CD4-positive, alpha-beta memory T cell (primary cell): ENCODE data around the gene VPS13D. TPM values are rescaled to one million over a fixed set of nuclear protein-coding genes. Genes with fewer than 3 reads are reported as not detected.

Experiments
- CTCF ChIA-PET: fragments of 350-600 bp; sonication (Branson Sonifier 250); formaldehyde crosslinking; loops from one replicate; lab custom pipeline; 2021; ENCODE audit warnings: inconsistent platforms; ENCODE audit not compliant: partially characterized antibody; lab: Charles Lee
- POLR2A ChIA-PET: fragments of 350-600 bp; sonication (Branson Sonifier 250); formaldehyde crosslinking; loops from one replicate; lab custom pipeline; 2021; ENCODE audit not compliant: partially characterized antibody; lab: Charles Lee
- DNase-seq, 5 donors: peaks; one replicate each; pipeline versions ENCODE4 v3.0.0 to v3.0.0-alpha.2; 2020 to 2022; ENCODE audit warnings: mixed read lengths in 1 of 5
- H3K27ac ChIP-seq: one replicate; pipeline ENCODE4 v1.7.0; 2013; ENCODE audit warnings: low read depth, low read length
- H3K27me3 ChIP-seq: 2 replicates; pipeline ENCODE4 v1.7.0; 2013; ENCODE audit warnings: mild to moderate bottlenecking, low read length, moderate library complexity; ENCODE audit not compliant: insufficient read depth
- H3K36me3 ChIP-seq: 2 replicates; pipeline ENCODE4 v1.7.0; 2013; ENCODE audit warnings: mild to moderate bottlenecking, low read length, moderate library complexity; ENCODE audit not compliant: insufficient read depth
- H3K4me1 ChIP-seq: 2 replicates; pipeline ENCODE4 v1.7.0; 2013; ENCODE audit warnings: mild to moderate bottlenecking, low read length, moderate library complexity; ENCODE audit not compliant: insufficient read depth
- H3K4me3 ChIP-seq, 2 donors: one replicate each; pipeline ENCODE4 v1.7.0; 2013; ENCODE audit warnings: low read length in 2 of 2, mild to moderate bottlenecking in 1 of 2
- H3K9me3 ChIP-seq, 2 donors: one replicate each; pipeline ENCODE4 v1.7.0; 2013; ENCODE audit warnings: low read length in 2 of 2, control low read depth in 1 of 2; ENCODE audit not compliant: control insufficient read depth in 1 of 2
- H3K27ac Mint-ChIP-seq, 7 donors: one replicate each; pipeline ENCODE4 v1.8.0; 2020 to 2021; ENCODE audit warnings: mixed read lengths in 7 of 7, mild to moderate bottlenecking in 6 of 7, inconsistent platforms in 3 of 7, moderate library complexity in 3 of 7
- H3K27me3 Mint-ChIP-seq, 2 donors: one replicate each; pipeline ENCODE4 v1.8.0; 2020 to 2021; ENCODE audit warnings: mixed read lengths in 2 of 2
- H3K36me3 Mint-ChIP-seq, 2 donors: one replicate each; pipeline ENCODE4 v1.8.0; 2020 to 2021; ENCODE audit warnings: mixed read lengths in 2 of 2, inconsistent platforms in 1 of 2, mild to moderate bottlenecking in 1 of 2
- H3K4me1 Mint-ChIP-seq, 4 donors: one replicate each; pipeline ENCODE4 v1.8.0; 2020 to 2021; ENCODE audit warnings: mixed read lengths in 4 of 4, mild to moderate bottlenecking in 1 of 4
- H3K4me3 Mint-ChIP-seq, 8 donors: one replicate each; pipeline ENCODE4 v1.8.0; 2020 to 2021; ENCODE audit warnings: mixed read lengths in 8 of 8, mild to moderate bottlenecking in 7 of 8, moderate library complexity in 6 of 8, inconsistent platforms in 3 of 8
- H3K9me3 Mint-ChIP-seq, 8 donors: one replicate each; pipeline ENCODE4 v1.8.0; 2020 to 2021; ENCODE audit warnings: mixed read lengths in 8 of 8, mild to moderate bottlenecking in 5 of 8, inconsistent platforms in 3 of 8, moderate library complexity in 1 of 8
- intact Hi-C: fragments of 100-400 bp; cut with micrococcal nuclease; formaldehyde crosslinking; loops from one replicate; pipeline ENCODE4 v1.15.1; 2023
- polyA plus RNA-seq, 2 donors: library from polyadenylated mRNA; unstranded; fragments of 300-500 nt; fragmentation: Illumina TruSeq; gene quantifications; one replicate each; pipeline ENCODE4 v1.2.3, GENCODE V29; 2021
- total RNA-seq, 2 experiments: library from RNA; stranded (reverse); gene quantifications; one replicate each; pipeline ENCODE4 v1.2.3, GENCODE V29; 2021

The VPS13D gene
- total and polyA plus RNA-seq, 4 experiments from 2014 or later = 10.2 to 96.3 (median 52.5) TPM

GRCh38 chr1:12477936-12478611 lies 248.2 kb downstream of the VPS13D start:
- H3K9me3 Mint-ChIP-seq = no peaks in the 10 kb centered on the region
- CTCF ChIA-PET = interaction anchor here (1.4 to 2.1 kb wide), 2 partner anchors 43 to 143 kb away, joined by 4 to 8 read pairs; no protein-coding TSS in a partner anchor
- peaks cover 69 to 92% (median 81%) of the 10 kb centered on the region in 4 donors for H3K4me1 Mint-ChIP-seq
- H3K36me3 Mint-ChIP-seq = peaks cover 3 to 7% of the 10 kb centered on the region in 2 donors
- Histone ChIP-seq H3K36me3 (no peaks in the 10 kb centered on the region), H3K9me3 (no peaks in the 10 kb centered on the region), H3K4me1 (peaks cover 93% of the 10 kb centered on the region), H3K4me3 (peak overlapping the region in 1 of 2 donors; percentile 9), H3K27me3 (no peaks in the 10 kb centered on the region), H3K27ac (peak overlapping the region; percentile 38)
- peak in 3 of 5 donors; percentile 9 to 53 (median 22) for DNase-seq
- H3K4me3 Mint-ChIP-seq = peak overlapping the region in 7 of 8 donors; percentile 59 to 84 (median 78)
- H3K27me3 Mint-ChIP-seq = no peaks in the 10 kb centered on the region
- intact Hi-C loops = loop anchor here (2.0 kb wide), 1 partner anchor 33 kb away; no protein-coding TSS in a partner anchor
- peak overlapping the region; percentile 89 to 94 (median 92) for H3K27ac Mint-ChIP-seq
- POLR2A ChIA-PET = interaction anchor here (0.7 to 7.8 kb wide), 10 partner anchors 12 to 163 kb away, joined by 3 to 66 read pairs (median 5); no protein-coding TSS in a partner anchor

- peak overlapping the region in 7 of 8 donors; percentile 59 to 84 (median 78) for H3K4me3 Mint-ChIP-seq
- intact Hi-C loops = loop anchor here (2.0 kb wide), 1 partner anchor 32 kb away; no protein-coding TSS in a partner anchor
- Histone ChIP-seq H3K27me3 (no peaks in the 10 kb centered on the region), H3K9me3 (no peaks in the 10 kb centered on the region), H3K36me3 (no peaks in the 10 kb centered on the region), H3K4me1 (peaks cover 87% of the 10 kb centered on the region), H3K4me3 (peak overlapping the region in 1 of 2 donors; percentile 9), H3K27ac (peak overlapping the region; percentile 38)
- no peaks in the 10 kb centered on the region for H3K27me3 Mint-ChIP-seq
- CTCF ChIA-PET = interaction anchor here (1.4 to 2.1 kb wide), 2 partner anchors 44 to 143 kb away, joined by 4 to 8 read pairs; no protein-coding TSS in a partner anchor
- DNase-seq = peak; percentile 31 to 60 (median 42)
- POLR2A ChIA-PET = interaction anchor here (0.7 to 7.8 kb wide), 11 partner anchors 13 to 164 kb away, joined by 3 to 66 read pairs (median 6); no protein-coding TSS in a partner anchor
- no peaks in the 10 kb centered on the region for H3K9me3 Mint-ChIP-seq
- peaks cover 64 to 86% (median 76%) of the 10 kb centered on the region in 4 donors for H3K4me1 Mint-ChIP-seq
- peak overlapping the region; percentile 89 to 94 (median 92) for H3K27ac Mint-ChIP-seq
- H3K36me3 Mint-ChIP-seq = peaks cover 3 to 7% of the 10 kb centered on the region in 2 donors
These were observed 248.8 kb downstream of the VPS13D start for GRCh38 chr1:12478612-12478985.

- Mint-ChIP-seq H3K27ac (peak overlapping the region; percentile 78 to 94 (median 92)), H3K9me3 (no peaks in the 10 kb centered on the region), H3K36me3 (peaks cover 3 to 12% of the 10 kb centered on the region in 2 donors), H3K27me3 (no peaks in the 10 kb centered on the region), H3K4me3 (peak overlapping the region in 6 of 8 donors; percentile 1 to 84 (median 78)), H3K4me1 (peaks cover 63 to 79% (median 70%) of the 10 kb centered on the region in 4 donors)
- ChIA-PET POLR2A (interaction anchor here (1.3 to 7.8 kb wide), 8 partner anchors 12 to 138 kb away, joined by 4 to 66 read pairs (median 6); partner anchors contain the start of gene DHRS3), CTCF (interaction anchor here (0.6 to 1.3 kb wide), 3 partner anchors 31 to 107 kb away, joined by 4 to 5 read pairs (median 4); no protein-coding TSS in a partner anchor)
- intact Hi-C loops = loop anchor here (2.0 kb wide), 1 partner anchor 31 kb away; no protein-coding TSS in a partner anchor
- peaks cover 80% of the 10 kb centered on the region for H3K4me1 ChIP-seq
- no peaks in the 10 kb centered on the region for H3K27me3 ChIP-seq
- DNase-seq = no peak
- H3K9me3 ChIP-seq = no peaks in the 10 kb centered on the region
- H3K36me3 ChIP-seq = no peaks in the 10 kb centered on the region
- no peak overlapping the region for H3K4me3 ChIP-seq
- H3K27ac ChIP-seq = no peak overlapping the region
These were observed 249.5 kb downstream of the VPS13D start for GRCh38 chr1:12479311-12479710.

- ChIA-PET POLR2A (interaction anchor here (1.3 to 6.9 kb wide), 6 partner anchors 11 to 137 kb away, joined by 4 to 60 read pairs (median 6); partner anchors contain the start of gene DHRS3), CTCF (interaction anchor here (0.9 to 1.3 kb wide), 3 partner anchors 30 to 33 kb away, joined by 3 to 5 read pairs (median 4); no protein-coding TSS in a partner anchor)
- Mint-ChIP-seq H3K4me1 (peaks cover 56 to 72% (median 65%) of the 10 kb centered on the region in 4 donors), H3K36me3 (peaks cover 7 to 19% of the 10 kb centered on the region in 2 donors), H3K4me3 (peak overlapping the region in 4 of 8 donors; percentile 9 to 69 (median 44)), H3K27me3 (no peaks in the 10 kb centered on the region), H3K27ac (peak overlapping the region in 6 of 7 donors; percentile 36 to 93 (median 76)), H3K9me3 (no peaks in the 10 kb centered on the region)
- Histone ChIP-seq H3K27ac (no peak overlapping the region), H3K27me3 (no peaks in the 10 kb centered on the region), H3K4me3 (no peak overlapping the region), H3K36me3 (no peaks in the 10 kb centered on the region), H3K9me3 (no peaks in the 10 kb centered on the region), H3K4me1 (peaks cover 73% of the 10 kb centered on the region)
- intact Hi-C loops = no loop called here
- no peak for DNase-seq
These were observed 250.2 kb downstream of the VPS13D start for GRCh38 chr1:12480041-12480440.

GRCh38 chr1:12480748-12481362 lies 251.0 kb downstream of the VPS13D start:
- intact Hi-C loops = no loop called here
- Mint-ChIP-seq H3K4me3 (peak overlapping the region in 3 of 8 donors; percentile 47 to 69 (median 55)), H3K9me3 (no peaks in the 10 kb centered on the region), H3K27ac (peak overlapping the region; percentile 66 to 93 (median 81)), H3K27me3 (no peaks in the 10 kb centered on the region), H3K36me3 (peaks cover 11 to 27% of the 10 kb centered on the region in 2 donors), H3K4me1 (peaks cover 52 to 64% (median 57%) of the 10 kb centered on the region in 4 donors)
- ChIA-PET CTCF (interaction anchor here (1.1 to 1.3 kb wide), 2 partner anchors 29 to 34 kb away, joined by 3 to 5 read pairs; no protein-coding TSS in a partner anchor), POLR2A (interaction anchor here (1.3 to 6.9 kb wide), 4 partner anchors 23 to 136 kb away, joined by 4 to 60 read pairs (median 6); partner anchors contain the start of gene DHRS3)
- peaks cover 65% of the 10 kb centered on the region for H3K4me1 ChIP-seq
- peak overlapping the region; percentile 39 for H3K27ac ChIP-seq
- H3K36me3 ChIP-seq = no peaks in the 10 kb centered on the region
- no peaks in the 10 kb centered on the region for H3K9me3 ChIP-seq
- no peak overlapping the region for H3K4me3 ChIP-seq
- peak in 4 of 5 donors; percentile 8 to 45 (median 17) for DNase-seq
- no peaks in the 10 kb centered on the region for H3K27me3 ChIP-seq

- Mint-ChIP-seq H3K9me3 (no peaks in the 10 kb centered on the region), H3K4me3 (no peak overlapping the region), H3K27ac (peak overlapping the region in 2 of 7 donors; percentile 8 to 41), H3K36me3 (peaks cover 18 to 35% of the 10 kb centered on the region in 2 donors), H3K27me3 (no peaks in the 10 kb centered on the region), H3K4me1 (peaks cover 44 to 53% (median 47%) of the 10 kb centered on the region in 4 donors)
- intact Hi-C loops = no loop called here
- DNase-seq = no peak
- Histone ChIP-seq H3K27me3 (no peaks in the 10 kb centered on the region), H3K9me3 (no peaks in the 10 kb centered on the region), H3K4me3 (no peak overlapping the region), H3K27ac (no peak overlapping the region), H3K36me3 (no peaks in the 10 kb centered on the region), H3K4me1 (peaks cover 54% of the 10 kb centered on the region)
- CTCF ChIA-PET = no interaction called here
- POLR2A ChIA-PET = no interaction called here
These were observed 252.1 kb downstream of the VPS13D start for GRCh38 chr1:12481928-12482327.
